22Rv1 (cell line): Measurements from ENCODE around the gene CD2AP.

Source experiments
- ZFX ChIP-seq: fragments of 450-650 bp; IDR thresholded peaks from 2 replicates; pipeline ENCODE4 v1.6.1; 2017; ENCODE audit warnings: antibody characterized with exemption, borderline replicate concordance
- TF ChIP-seq, protein P1 (sequence below): fragments of 450-650 bp; IDR thresholded peaks from 2 replicates; pipeline ENCODE4 v1.5.1; 2017; ENCODE audit warnings: mild to moderate bottlenecking

DNA sequence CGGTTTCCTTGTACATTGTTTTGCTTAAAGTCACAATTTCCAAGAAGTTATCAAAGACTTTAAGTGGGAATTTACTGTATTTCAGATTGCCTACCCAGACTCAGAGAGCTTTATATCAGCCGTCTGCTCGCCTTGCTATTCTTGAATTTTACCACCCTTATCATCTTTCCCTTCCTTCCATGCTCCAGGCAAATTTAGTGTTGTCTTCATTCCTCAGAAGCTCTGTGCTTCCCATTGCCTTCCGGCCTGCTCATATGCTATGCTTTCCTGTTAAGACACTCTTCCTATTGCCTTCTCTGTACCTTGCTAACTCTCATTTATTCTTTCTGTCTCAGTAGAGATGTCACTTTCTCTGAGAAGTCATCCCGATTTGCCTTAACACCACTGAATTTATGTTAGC, 52.1 kb downstream of the CD2AP start:
- TF ChIP-seq, protein P1, sequence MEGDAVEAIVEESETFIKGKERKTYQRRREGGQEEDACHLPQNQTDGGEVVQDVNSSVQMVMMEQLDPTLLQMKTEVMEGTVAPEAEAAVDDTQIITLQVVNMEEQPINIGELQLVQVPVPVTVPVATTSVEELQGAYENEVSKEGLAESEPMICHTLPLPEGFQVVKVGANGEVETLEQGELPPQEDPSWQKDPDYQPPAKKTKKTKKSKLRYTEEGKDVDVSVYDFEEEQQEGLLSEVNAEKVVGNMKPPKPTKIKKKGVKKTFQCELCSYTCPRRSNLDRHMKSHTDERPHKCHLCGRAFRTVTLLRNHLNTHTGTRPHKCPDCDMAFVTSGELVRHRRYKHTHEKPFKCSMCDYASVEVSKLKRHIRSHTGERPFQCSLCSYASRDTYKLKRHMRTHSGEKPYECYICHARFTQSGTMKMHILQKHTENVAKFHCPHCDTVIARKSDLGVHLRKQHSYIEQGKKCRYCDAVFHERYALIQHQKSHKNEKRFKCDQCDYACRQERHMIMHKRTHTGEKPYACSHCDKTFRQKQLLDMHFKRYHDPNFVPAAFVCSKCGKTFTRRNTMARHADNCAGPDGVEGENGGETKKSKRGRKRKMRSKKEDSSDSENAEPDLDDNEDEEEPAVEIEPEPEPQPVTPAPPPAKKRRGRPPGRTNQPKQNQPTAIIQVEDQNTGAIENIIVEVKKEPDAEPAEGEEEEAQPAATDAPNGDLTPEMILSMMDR, result no peak
- no peak for TF ChIP-seq ZFX
